SK-N-SH (cell line): Measurements from ENCODE around the gene PPP1R2B. TPM values are rescaled to one million over a fixed set of nuclear protein-coding genes. Genes with fewer than 3 reads are reported as not detected.
A peak's percentile ranks its signal among the peaks of the same experiment; 100 is the strongest.

ENCODE experiments used
- CTCF ChIA-PET: fragments of 300-600, 350-600 bp; formaldehyde crosslinking; extraction: SDS; loops from one replicate; lab custom pipeline; 2021; lab: Yijun Ruan, JAX
- POLR2A ChIA-PET: fragments of 350-600 bp; sonication (Branson Sonifier 250); formaldehyde crosslinking; extraction: SDS; loops from one replicate; lab custom pipeline; 2020; ENCODE audit warnings: antibody characterized with exemption, inconsistent platforms; lab: Yijun Ruan, JAX
- DNase-seq: peaks from one replicate; pipeline ENCODE4 v3.0.0; 2012
- H2AFZ ChIP-seq: fragments of 200-600 bp; sonication (generic); 2 replicates; pipeline ENCODE4 v1.8.1; 2016; ENCODE audit warnings: antibody characterized with exemption, mild to moderate bottlenecking, low read depth
- H3F3A ChIP-seq: fragments of 200-600 bp; sonication (generic); replicated peaks from 2 replicates; pipeline ENCODE3; 2016; ENCODE audit warnings: antibody characterized with exemption, mild to moderate bottlenecking; ENCODE audit not compliant: insufficient read depth
- H3K27ac ChIP-seq, 2 experiments: fragments of 200-500 bp in 1 of 2; fragments of 200-600 bp in 1 of 2; sonication (Bioruptor generic) in 1 of 2; sonication (generic), shearing (Covaris generic) in 1 of 2; 2 replicates each; pipeline versions ENCODE4 v1.5.1 to v1.6.1; 2014 to 2016; ENCODE audit warnings: low read depth in 2 of 2, inconsistent platforms in 1 of 2, low read length in 1 of 2, mild to moderate bottlenecking in 1 of 2, mixed read lengths in 1 of 2
- H3K27me3 ChIP-seq: fragments of 200-600 bp; sonication (generic), shearing (Covaris generic); 2 replicates; pipeline ENCODE4 v1.6.1; 2016; ENCODE audit warnings: mixed run types; ENCODE audit not compliant: insufficient read depth
- H3K36me3 ChIP-seq, 2 experiments: fragments of 200-500 bp in 1 of 2; fragments of 200-600 bp in 1 of 2; sonication (Bioruptor generic) in 1 of 2; sonication (generic) in 1 of 2; replicated peaks in 1 of 2; 2 replicates each; pipeline versions ENCODE3 to v1.5.1; 2014 to 2016; ENCODE audit warnings: low read length in 1 of 2, mild to moderate bottlenecking in 1 of 2; ENCODE audit not compliant: insufficient read depth in 2 of 2, control insufficient read depth in 1 of 2
- H3K4me1 ChIP-seq, 2 experiments: fragments of 200-500 bp in 1 of 2; fragments of 200-600 bp in 1 of 2; sonication (Bioruptor generic) in 1 of 2; sonication (generic), shearing (Covaris generic) in 1 of 2; 2 replicates each; pipeline versions ENCODE4 v1.5.1 to v1.6.1; 2014 to 2016; ENCODE audit warnings: low read depth in 1 of 2, low read length in 1 of 2, mixed run types in 1 of 2; ENCODE audit not compliant: insufficient read depth in 2 of 2, control insufficient read depth in 1 of 2
- H3K4me2 ChIP-seq: fragments of 200-600 bp; sonication (generic), shearing (Covaris generic); 2 replicates; pipeline ENCODE4 v1.6.1; 2017; ENCODE audit warnings: mixed run types
- H3K4me3 ChIP-seq, 2 experiments: fragments of 200-500 bp in 1 of 2; fragments of 200-600 bp in 1 of 2; sonication (Bioruptor generic) in 1 of 2; sonication (generic), shearing (Covaris generic) in 1 of 2; 2 replicates each; pipeline versions ENCODE4 v1.5.1 to v1.8.1; 2014 to 2016; ENCODE audit warnings: low read depth in 2 of 2, inconsistent platforms in 1 of 2, low read length in 1 of 2, mild to moderate bottlenecking in 1 of 2, mixed read lengths in 1 of 2, moderate library complexity in 1 of 2
- H3K79me2 ChIP-seq: fragments of 200-600 bp; sonication (generic); 2 replicates; pipeline ENCODE4 v1.8.1; 2017; ENCODE audit warnings: mild to moderate bottlenecking; ENCODE audit not compliant: insufficient read depth
- H3K9ac ChIP-seq: fragments of 200-600 bp; sonication (generic); 2 replicates; pipeline ENCODE4 v1.6.1; 2017; ENCODE audit warnings: mixed run types
- H3K9me2 ChIP-seq: fragments of 200-600 bp; sonication (generic); 2 replicates; pipeline ENCODE4 v1.6.1; 2017; ENCODE audit warnings: mixed run types
- H3K9me3 ChIP-seq: fragments of 200-600 bp; sonication (generic); 2 replicates; pipeline ENCODE4 v1.6.1; 2017; ENCODE audit warnings: mixed run types, mild to moderate bottlenecking, moderate library complexity
- H4K20me1 ChIP-seq: fragments of 200-600 bp; sonication (generic); 2 replicates; pipeline ENCODE4 v1.6.1; 2017; ENCODE audit warnings: mild to moderate bottlenecking, mixed run types; ENCODE audit not compliant: insufficient read depth
- FOSL2 ChIP-seq: IDR thresholded peaks from 2 replicates; pipeline ENCODE4 v1.4.0; 2012; ENCODE audit warnings: low read depth, mild to moderate bottlenecking, moderate library complexity, borderline replicate concordance
- FOXJ3 ChIP-seq: sonication (generic); formaldehyde crosslinking; IDR thresholded peaks from 2 replicates; pipeline ENCODE4 v1.5.1; 2020; ENCODE audit warnings: mild to moderate bottlenecking, missing genetic modification reagents
- GABPA ChIP-seq: IDR thresholded peaks from 2 replicates; pipeline ENCODE4 v1.4.0; 2012; ENCODE audit warnings: low read depth, mild to moderate bottlenecking
- JUND ChIP-seq: IDR thresholded peaks from 2 replicates; pipeline ENCODE4 v1.4.0; 2012
- MEF2A ChIP-seq: IDR thresholded peaks from 2 replicates; pipeline ENCODE4 v1.4.0; 2012; ENCODE audit warnings: low read depth, borderline replicate concordance
- NRF1 ChIP-seq: IDR thresholded peaks from 2 replicates; pipeline ENCODE4 v1.6.1; 2012; ENCODE audit warnings: low read depth, mild to moderate bottlenecking, low read length
- RAD21 ChIP-seq: IDR thresholded peaks from 2 replicates; pipeline ENCODE4 v1.6.1; 2012; ENCODE audit warnings: mild to moderate bottlenecking, low read length
- RCOR1 ChIP-seq: fragments of 150-350 bp; IDR thresholded peaks from 2 replicates; pipeline ENCODE4 v1.6.1; 2017; ENCODE audit warnings: antibody characterized with exemption, low read length
- TEAD4 ChIP-seq: IDR thresholded peaks from 2 replicates; pipeline ENCODE4 v1.4.0; 2012; ENCODE audit warnings: mild to moderate bottlenecking, borderline replicate concordance; ENCODE audit not compliant: insufficient read depth
- WGBS: methylation state at CpG from one replicate; pipeline ENCODE4 v1.1.6; 2017; ENCODE audit warnings: low lambda C conversion rate; 5-methylcytosine and 5-hydroxymethylcytosine counted together
- polyA plus RNA-seq, 3 experiments: library from polyadenylated mRNA; depleted of rRNA; stranded (reverse); fragments of >200 nt; gene quantifications; 2 replicates each; pipeline ENCODE4 v1.2.3, GENCODE V29; 2012
- TF ChIP-seq, protein P1 (sequence below): IDR thresholded peaks from 2 replicates; pipeline ENCODE4 v1.6.1; 2012; ENCODE audit warnings: mild to moderate bottlenecking, low read depth, low read length, moderate library complexity

Gene PPP1R2B
- not detected in 2 replicates for polyA plus RNA-seq (2012; rRNA removed)
- 0.01 and 0.03 TPM in 2 replicates for polyA plus RNA-seq (2012; cell fraction: cytosol; rRNA removed)
- polyA plus RNA-seq (2012; cell fraction: nucleus; rRNA removed): not detected in 2 replicates

DNA sequence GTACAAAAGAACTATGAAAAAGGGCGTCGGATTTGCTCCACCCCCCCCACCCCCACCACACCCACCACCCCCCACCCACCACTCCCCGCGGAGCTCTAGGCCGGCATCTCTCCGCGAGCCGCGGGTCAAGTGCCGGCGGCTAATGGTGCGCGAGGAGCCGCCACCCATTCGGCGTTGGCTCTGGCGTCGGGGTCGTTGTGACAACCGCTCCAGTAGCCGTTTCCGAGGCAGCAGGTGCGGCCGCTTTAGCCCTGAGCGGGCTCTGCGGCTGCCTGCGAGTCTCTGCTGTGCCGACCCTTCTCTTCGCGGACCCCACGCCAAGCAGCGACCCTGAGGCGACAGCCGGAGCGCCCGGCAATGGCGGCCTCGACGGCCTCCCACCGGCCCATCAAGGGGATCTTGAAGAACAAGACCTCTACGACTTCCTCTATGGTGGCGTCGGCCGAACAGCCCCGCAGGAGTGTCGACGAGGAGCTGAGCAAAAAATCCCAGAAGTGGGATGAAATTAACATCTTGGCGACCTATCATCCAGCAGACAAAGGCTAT, at the start of gene PPP1R2B:
PPP1R2B (plus strand) TSS at position 90 of the 546 bp plus-strand sequence; CDS start at position 358, 268 bp downstream.
- Histone ChIP-seq H3F3A (no peaks in the 10 kb centered on the region), H3K9me3 (0 out of 2 replicates have a peak, but pooled peaks cover 11% of the 10 kb centered on the region)
- POLR2A ChIA-PET: interaction anchor here (0.6 kb wide), 1 partner anchor 1394 kb away, joined by 3 read pairs; no protein-coding TSS in a partner anchor
- TF ChIP-seq TEAD4: no peak
- TF ChIP-seq, all 33 proteins: peak for 0
- Histone ChIP-seq H3K4me1 (no peaks in the 10 kb centered on the region), H3K4me3 (no peak within 1 kb of the TSS), H3K27ac (no peak within 1 kb of the TSS), H2AFZ (no peak within 1 kb of the TSS), H4K20me1 (no peaks in the 10 kb centered on the region), H3K79me2 (no peaks in the 10 kb centered on the region), H3K4me2 (no peak within 1 kb of the TSS), H3K9ac (no peak within 1 kb of the TSS), H3K27me3 (no peaks in the 10 kb centered on the region), H3K9me2 (peaks cover 5% of the 10 kb centered on the region; the same call in 1 of the 2 replicates), H3K36me3 (no peaks in the 10 kb centered on the region)
- CTCF ChIA-PET: no interaction called here
- peak; percentile 15 for DNase-seq
- 22% methylated on average over 43 of the region's 48 CpGs for WGBS

DNA sequence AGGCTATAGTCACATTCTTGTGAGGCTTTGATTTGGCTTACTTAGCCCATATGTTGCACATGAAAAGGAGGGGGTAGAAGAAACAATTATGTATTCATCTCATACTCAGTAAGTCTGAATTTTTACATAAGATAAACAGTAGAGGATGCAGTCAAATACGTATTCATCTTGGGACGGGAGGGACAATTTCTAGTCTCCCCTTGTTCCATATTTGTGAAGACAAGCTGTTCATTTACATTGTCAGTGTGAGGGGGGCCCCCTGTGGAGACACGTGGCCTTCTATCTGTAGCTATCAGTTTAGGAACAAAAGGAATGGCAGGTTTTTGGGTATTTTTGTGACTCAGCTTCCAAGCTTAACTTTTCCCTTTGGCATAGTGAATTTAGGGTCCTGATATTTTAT, 49.2 kb upstream of the PPP1R2B start:
- DNase-seq: no peak
- H3K4me3 ChIP-seq: 0 out of 4 replicates have a peak overlapping the region, but pooled peaks of 1 of the 2 experiments have one; percentile 10
- POLR2A ChIA-PET: no interaction called here
- H4K20me1 ChIP-seq: no peaks in the 10 kb centered on the region
- no peaks in the 10 kb centered on the region for H3K79me2 ChIP-seq
- TF ChIP-seq JUND (no peak), RCOR1 (no peak), RAD21 (peak; percentile 27), FOXJ3 (CRISPR knock-in tag) (no peak), FOSL2 (no peak), NRF1 (no peak), GABPA (no peak), MEF2A (no peak)
- TF ChIP-seq, protein P1, sequence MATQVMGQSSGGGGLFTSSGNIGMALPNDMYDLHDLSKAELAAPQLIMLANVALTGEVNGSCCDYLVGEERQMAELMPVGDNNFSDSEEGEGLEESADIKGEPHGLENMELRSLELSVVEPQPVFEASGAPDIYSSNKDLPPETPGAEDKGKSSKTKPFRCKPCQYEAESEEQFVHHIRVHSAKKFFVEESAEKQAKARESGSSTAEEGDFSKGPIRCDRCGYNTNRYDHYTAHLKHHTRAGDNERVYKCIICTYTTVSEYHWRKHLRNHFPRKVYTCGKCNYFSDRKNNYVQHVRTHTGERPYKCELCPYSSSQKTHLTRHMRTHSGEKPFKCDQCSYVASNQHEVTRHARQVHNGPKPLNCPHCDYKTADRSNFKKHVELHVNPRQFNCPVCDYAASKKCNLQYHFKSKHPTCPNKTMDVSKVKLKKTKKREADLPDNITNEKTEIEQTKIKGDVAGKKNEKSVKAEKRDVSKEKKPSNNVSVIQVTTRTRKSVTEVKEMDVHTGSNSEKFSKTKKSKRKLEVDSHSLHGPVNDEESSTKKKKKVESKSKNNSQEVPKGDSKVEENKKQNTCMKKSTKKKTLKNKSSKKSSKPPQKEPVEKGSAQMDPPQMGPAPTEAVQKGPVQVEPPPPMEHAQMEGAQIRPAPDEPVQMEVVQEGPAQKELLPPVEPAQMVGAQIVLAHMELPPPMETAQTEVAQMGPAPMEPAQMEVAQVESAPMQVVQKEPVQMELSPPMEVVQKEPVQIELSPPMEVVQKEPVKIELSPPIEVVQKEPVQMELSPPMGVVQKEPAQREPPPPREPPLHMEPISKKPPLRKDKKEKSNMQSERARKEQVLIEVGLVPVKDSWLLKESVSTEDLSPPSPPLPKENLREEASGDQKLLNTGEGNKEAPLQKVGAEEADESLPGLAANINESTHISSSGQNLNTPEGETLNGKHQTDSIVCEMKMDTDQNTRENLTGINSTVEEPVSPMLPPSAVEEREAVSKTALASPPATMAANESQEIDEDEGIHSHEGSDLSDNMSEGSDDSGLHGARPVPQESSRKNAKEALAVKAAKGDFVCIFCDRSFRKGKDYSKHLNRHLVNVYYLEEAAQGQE: no peak
- no peak overlapping the region for H2AFZ ChIP-seq
- H3K9me2 ChIP-seq: no peaks in the 10 kb centered on the region
- CTCF ChIA-PET: interaction anchor here (1.1 kb wide), 1 partner anchor 857 kb away, joined by 4 read pairs; no protein-coding TSS in a partner anchor
- H3K4me1 ChIP-seq: no peaks in the 10 kb centered on the region
- H3K9me3 ChIP-seq: no peaks in the 10 kb centered on the region
- H3K9ac ChIP-seq: no peak overlapping the region
- no peak overlapping the region for H3K27ac ChIP-seq
- H3K36me3 ChIP-seq: no peaks in the 10 kb centered on the region
- 53% methylated on average over 3 of the region's 3 CpGs for WGBS
- H3K4me2 ChIP-seq: no peak overlapping the region
- H3K27me3 ChIP-seq: no peaks in the 10 kb centered on the region
- no peaks in the 10 kb centered on the region for H3F3A ChIP-seq
